ENCODE measurements around the gene HPX. TPM values are rescaled to one million over a fixed set of nuclear protein-coding genes. Genes with fewer than 3 reads are reported as not detected.

HPX gene
- total RNA-seq, 1 experiment from 2014 or later: 1.2 TPM

DNA sequence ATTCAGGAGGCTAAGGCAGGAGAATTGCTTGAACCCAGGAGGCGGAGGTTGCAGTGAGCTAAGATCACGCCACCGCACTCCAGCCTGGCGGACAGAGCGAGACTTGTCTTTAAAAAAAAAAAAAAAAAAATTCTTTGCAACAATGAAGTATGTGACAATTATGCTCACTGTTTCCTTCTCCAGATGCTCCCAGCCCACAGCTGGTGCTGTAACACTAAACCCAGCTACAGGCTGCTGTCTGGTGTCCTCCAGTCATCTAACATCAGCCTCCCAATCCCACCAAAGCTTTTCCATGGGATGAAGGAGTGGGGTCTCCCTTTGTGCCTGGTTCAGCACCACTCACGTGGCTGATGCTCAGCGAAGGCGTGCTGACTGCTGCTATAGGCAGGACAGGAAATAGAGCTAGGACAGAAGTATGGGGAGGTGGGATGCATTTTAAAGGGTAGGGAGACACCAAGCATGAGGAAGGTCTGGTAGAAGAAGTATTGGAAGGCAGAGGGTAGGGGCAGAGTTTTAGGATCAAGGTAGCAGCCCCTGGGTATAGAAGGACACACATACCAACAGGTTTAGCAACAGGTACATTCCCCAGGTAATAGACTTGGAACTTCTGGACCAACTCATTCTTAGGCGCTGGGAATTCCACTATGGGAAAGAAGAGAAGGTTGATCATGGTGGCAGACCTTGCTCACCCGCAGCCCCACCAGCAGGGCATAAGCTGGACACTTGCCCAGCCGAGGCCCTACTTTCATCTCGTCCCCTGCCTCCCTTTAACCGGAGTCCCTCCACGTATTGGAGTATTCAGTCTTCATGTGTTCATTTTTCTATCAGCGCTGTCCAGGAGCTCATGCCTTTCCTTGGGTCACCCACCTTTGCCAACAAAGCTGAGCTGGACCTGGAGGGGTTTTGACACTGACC, 40.1 kb downstream of the HPX start:
- Mint-ChIP-seq H3K9me3 (no peaks in the 10 kb centered on the region), H3K4me3 (no peak overlapping the region), H3K4me1 (peaks cover 7 to 16% of the 10 kb centered on the region in 2 experiments), H3K27me3 (ENCODE audit: low read depth) (no peaks in the 10 kb centered on the region), H3K27ac (peak overlapping the region in 2 of 3 experiments; percentile 22 to 82; a peak in 1 of 7 replicates), H3K36me3 (ENCODE audit: insufficient read depth in 1 of 3, low read depth in 3 of 3) (peaks cover 0 to 10% (median 8%) of the 10 kb centered on the region in 3 experiments; a peak in 2 of 7 replicates)
- H2BK12ac ChIP-seq (ENCODE audit: insufficient read length, low read depth, low read length): no peak overlapping the region
- H2AK5ac ChIP-seq (ENCODE audit: insufficient read length, low read length): no peak overlapping the region
- H4K8ac ChIP-seq (replicated peaks; ENCODE audit: insufficient read length, low read depth, low read length): no peak overlapping the region
- no peak overlapping the region for H3K18ac ChIP-seq (ENCODE audit: insufficient read length, low read depth, low read length)
- H3K4me2 ChIP-seq (ENCODE audit: insufficient read depth, insufficient read length, low read length): no peak overlapping the region
- no peak overlapping the region for H3K9ac ChIP-seq (ENCODE audit: extremely low read depth, insufficient read length, low read length)
- no peaks in the 10 kb centered on the region for H3K23me2 ChIP-seq (ENCODE audit: insufficient read length, low read depth, low read length, poor library complexity, severe bottlenecking)
- no peaks in the 10 kb centered on the region for H3K27me3 ChIP-seq (ENCODE audit: insufficient read depth, low read length)
- no peaks in the 10 kb centered on the region for H3K4me1 ChIP-seq (ENCODE audit: insufficient read depth, low read length)
- no peak overlapping the region for H2BK120ac ChIP-seq (ENCODE audit: low read depth, low read length, poor library complexity, severe bottlenecking)
- no peak overlapping the region for H3K23ac ChIP-seq (ENCODE audit: insufficient read length, low read depth, low read length)
- TF ChIP-seq, protein P1, sequence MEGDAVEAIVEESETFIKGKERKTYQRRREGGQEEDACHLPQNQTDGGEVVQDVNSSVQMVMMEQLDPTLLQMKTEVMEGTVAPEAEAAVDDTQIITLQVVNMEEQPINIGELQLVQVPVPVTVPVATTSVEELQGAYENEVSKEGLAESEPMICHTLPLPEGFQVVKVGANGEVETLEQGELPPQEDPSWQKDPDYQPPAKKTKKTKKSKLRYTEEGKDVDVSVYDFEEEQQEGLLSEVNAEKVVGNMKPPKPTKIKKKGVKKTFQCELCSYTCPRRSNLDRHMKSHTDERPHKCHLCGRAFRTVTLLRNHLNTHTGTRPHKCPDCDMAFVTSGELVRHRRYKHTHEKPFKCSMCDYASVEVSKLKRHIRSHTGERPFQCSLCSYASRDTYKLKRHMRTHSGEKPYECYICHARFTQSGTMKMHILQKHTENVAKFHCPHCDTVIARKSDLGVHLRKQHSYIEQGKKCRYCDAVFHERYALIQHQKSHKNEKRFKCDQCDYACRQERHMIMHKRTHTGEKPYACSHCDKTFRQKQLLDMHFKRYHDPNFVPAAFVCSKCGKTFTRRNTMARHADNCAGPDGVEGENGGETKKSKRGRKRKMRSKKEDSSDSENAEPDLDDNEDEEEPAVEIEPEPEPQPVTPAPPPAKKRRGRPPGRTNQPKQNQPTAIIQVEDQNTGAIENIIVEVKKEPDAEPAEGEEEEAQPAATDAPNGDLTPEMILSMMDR (conservative IDR thresholded peaks at IDR 0.05): no peak
- no peak overlapping the region for H3T11ph ChIP-seq (ENCODE audit: low read length)
- no peak overlapping the region for H2BK5ac ChIP-seq (ENCODE audit: insufficient read length, low read length)
- no peak overlapping the region for H4K91ac ChIP-seq (ENCODE audit: insufficient read length, low read depth, low read length)
- no peak for DNase-seq
- H3K4ac ChIP-seq (ENCODE audit: low read depth, low read length): no peak overlapping the region
- H2AFZ ChIP-seq (ENCODE audit: low read length): no peak overlapping the region
- no peak overlapping the region for H3K56ac ChIP-seq (ENCODE audit: insufficient read length, low read depth, low read length)
- no peak overlapping the region for H4K5ac ChIP-seq (ENCODE audit: insufficient read length, low read depth, low read length)
- no peak overlapping the region for H3K27ac ChIP-seq (ENCODE audit: insufficient read length, low read depth, low read length)
- WGBS (ENCODE audit: extremely low coverage, insufficient read length, low lambda C conversion rate): no CpG with 5 or more reads among the region's 15 CpGs
- H3K79me2 ChIP-seq (ENCODE audit: insufficient read depth, low read length): no peaks in the 10 kb centered on the region
- no peak overlapping the region for H3K14ac ChIP-seq (ENCODE audit: insufficient read depth, low read length)
- no peak overlapping the region for H2BK20ac ChIP-seq (ENCODE audit: low read depth, low read length, poor library complexity, severe bottlenecking)
- no peaks in the 10 kb centered on the region for H3K79me1 ChIP-seq (ENCODE audit: insufficient read depth, low read depth, low read length, poor library complexity, severe bottlenecking)
- H4K20me1 ChIP-seq (ENCODE audit: control insufficient read depth, insufficient read depth, insufficient read length): no peaks in the 10 kb centered on the region
- H2BK15ac ChIP-seq (ENCODE audit: low read depth, low read length): no peak overlapping the region
- H3K9me3 ChIP-seq (ENCODE audit: control insufficient read depth, low read depth, low read length): no peaks in the 10 kb centered on the region
